Measurements from ENCODE around the gene PRPF39. TPM values are rescaled to one million over a fixed set of nuclear protein-coding genes. Genes with fewer than 3 reads are reported as not detected.

PRPF39 gene
- total and polyA plus RNA-seq, 2 of the 13 experiments (the other 11 are each of a cell fraction or from before 2014, with no cell fraction given), result 44.2 to 65.0 TPM

- TF ChIP-seq ZNF407 (CRISPR knock-in tag; IDR thresholded peaks at IDR 0.05; ENCODE audit: not compliant biosample characterization) (peak; percentile 71), MBD4 (IDR thresholded peaks at IDR 0.05; ENCODE audit: borderline replicate concordance, low read length) (no peak), THAP8 (CRISPR knock-in tag; IDR thresholded peaks at IDR 0.05; ENCODE audit: borderline replicate concordance) (no peak), KDM4B (CRISPR knock-in tag; IDR thresholded peaks at IDR 0.05) (peak; percentile 50; the same call in 1 of the 2 replicates), ZNF232 (CRISPR knock-in tag; IDR thresholded peaks at IDR 0.05; ENCODE audit: borderline replicate concordance) (no peak), MEF2D (CRISPR knock-in tag; IDR thresholded peaks at IDR 0.05) (peak; percentile 84), TEF (CRISPR knock-in tag; IDR thresholded peaks at IDR 0.05) (no peak), ZBTB43 (CRISPR knock-in tag; conservative IDR thresholded peaks at IDR 0.05) (no peak; the same call in 1 of the 2 replicates), ZBED4 (CRISPR knock-in tag; IDR thresholded peaks at IDR 0.05; ENCODE audit: borderline replicate concordance) (peak; percentile 17; the same call in 1 of the 2 replicates), ZMYM3 (CRISPR knock-in tag; IDR thresholded peaks at IDR 0.05) (peak; percentile 37; the same call in 1 of the 2 replicates), RBAK (CRISPR knock-in tag; IDR thresholded peaks at IDR 0.05) (no peak)
Observed at GRCh38 chr14:45134051-45134958, 50.4 kb downstream of the PRPF39 start, which contains the start of gene FKBP3 (continued).

Measured in HepG2 (cell line).